GM19397 (cell line): Measurements from ENCODE around the gene RAPGEF4.

Experiments
- ATAC-seq: cut with Tn5 transposase; IDR thresholded peaks from one replicate; pipeline ENCODE4 v1.9.1; 2021; ENCODE audit warnings: mild to moderate bottlenecking, moderate library complexity; ENCODE audit not compliant: unreplicated experiment

RAPGEF4 gene

DNA sequence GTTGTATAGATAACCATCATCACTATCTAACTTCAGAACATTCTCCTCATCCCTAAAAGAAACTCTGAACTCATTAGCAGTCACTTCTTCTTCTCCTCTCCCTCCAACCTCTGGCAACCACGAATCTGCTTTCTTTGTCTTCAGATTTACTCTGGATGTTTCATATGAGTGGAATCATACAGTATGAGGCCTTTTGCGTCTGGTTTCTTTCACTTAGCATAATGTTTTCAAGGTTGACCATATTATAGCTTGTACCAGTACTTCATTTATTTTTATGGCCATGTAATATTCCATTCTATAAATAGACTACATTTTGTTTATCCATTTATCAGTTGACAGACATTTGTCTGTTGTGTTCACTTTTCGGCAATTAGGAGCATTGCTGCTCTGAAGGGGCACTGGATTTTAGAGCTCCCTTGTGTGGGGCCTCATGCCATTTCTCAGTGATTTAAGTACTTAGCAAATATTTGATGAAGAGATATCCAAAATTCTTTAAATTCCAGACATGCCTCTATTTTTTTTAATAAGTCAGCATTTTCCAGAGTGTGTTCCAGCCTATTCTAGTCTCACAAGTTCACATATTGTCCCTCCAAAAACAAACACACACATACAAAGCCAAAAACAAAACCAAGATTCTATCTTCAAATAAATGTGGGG, 317.5 kb downstream of the RAPGEF4 start:
- ATAC-seq = no peak

DNA sequence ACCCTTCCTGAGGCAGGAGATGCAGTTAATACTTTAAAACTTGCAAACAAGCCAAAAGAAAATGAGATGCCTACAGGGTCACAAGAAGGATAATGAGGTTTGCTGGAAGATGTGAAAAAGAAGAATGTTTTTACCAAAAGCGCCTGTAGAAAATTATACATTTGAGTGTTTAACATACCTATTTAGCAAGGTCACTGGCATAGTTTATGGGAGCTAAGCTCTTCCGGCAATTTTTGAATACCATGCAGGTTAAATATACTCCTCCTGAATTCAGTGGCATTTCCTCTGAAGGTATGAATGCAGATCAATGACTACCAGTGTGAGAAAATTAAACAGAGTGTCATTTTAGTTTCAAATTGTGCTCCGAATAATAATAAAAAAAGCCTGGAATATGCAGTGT, 318.8 kb downstream of the RAPGEF4 start:
- ATAC-seq = no peak

DNA sequence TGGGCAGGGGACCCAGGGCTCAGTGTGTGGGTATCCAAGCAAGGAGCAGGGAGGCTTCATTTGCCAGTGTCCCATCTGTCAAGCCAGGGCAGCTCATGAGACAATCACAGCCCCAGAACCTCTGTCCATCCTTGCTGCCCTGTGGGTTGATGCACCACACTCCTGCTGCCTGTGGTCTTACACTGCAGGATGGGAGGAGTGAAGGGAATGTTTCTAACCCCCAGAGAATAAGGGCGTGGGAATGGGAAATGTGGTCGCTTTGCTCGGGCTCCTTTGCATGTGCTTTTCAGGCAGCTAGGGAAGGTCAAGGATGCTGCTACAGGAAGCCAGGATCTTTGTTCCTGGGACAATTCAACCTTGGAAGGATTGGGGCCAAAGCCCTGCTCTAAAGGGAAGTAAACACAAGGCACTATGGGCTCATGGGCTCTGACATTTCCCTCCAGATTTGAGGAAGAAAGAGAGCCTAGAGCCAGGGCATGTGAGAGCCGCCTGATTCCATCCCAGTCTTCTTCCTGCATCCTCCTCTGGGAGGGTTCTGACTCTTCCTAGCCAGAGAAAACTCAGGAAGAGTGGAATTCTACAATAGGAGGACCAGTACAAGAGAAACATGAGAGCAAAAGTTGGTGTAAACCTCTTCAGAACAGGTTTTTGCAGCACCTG, 321.2 kb downstream of the RAPGEF4 start:
- ATAC-seq = no peak

DNA sequence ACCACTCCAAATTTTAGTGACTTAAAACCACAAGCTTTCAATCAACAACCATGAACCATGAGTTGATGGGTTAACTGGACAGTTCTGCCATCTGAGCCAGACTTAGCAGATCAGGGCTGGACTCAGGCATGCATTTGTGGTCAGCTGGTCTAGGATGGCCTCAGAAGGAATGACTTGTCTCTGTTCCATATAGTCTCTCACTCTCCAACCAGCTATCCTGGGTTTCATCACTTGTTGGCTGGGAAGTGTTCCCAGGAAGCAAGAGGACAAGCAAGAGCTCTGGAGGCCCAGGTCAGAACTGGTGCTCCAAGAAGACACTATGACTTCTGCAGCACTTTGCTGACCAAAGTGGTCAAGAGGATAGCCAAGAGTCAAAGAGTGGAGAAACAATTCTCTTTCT, 322.5 kb downstream of the RAPGEF4 start:
- ATAC-seq = no peak

DNA sequence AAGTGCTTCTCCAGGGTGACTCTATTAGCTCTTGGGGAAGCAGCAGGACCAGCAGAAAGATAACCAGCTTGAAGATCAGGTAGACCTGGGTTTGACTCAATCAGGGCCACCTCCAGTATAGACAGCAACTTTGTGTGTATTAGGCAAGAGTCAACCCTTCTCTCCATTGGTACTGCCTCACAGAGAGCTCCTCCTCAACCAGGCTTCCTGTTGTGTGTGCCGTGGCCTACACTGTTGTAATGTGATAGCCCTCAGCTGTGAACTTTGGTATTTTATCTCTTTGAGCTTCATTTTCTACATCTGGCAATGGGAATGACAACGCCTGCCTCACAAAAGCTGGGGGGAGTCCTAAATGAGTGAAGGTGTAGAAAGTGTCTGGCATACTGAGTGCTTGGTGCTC, 323.0 kb downstream of the RAPGEF4 start:
- no peak for ATAC-seq

DNA sequence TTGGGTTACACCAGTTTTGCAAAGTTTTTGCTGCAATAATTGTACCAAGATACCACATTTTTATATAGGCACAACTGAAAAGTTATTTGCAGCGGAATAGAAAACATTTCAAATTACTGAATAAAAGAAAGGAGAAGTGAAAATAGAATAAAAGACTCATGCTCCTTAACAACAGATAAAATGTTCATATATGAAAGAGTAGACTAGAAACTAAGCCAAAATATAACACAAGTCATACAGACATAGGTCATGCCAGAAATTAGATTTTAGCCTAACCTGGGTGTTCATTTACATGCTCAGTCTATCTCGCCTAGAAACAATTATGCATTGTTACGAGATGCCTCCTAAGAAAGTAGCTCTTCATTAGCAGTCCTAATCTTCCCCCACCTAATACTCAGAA, 323.6 kb downstream of the RAPGEF4 start:
- ATAC-seq = no peak

DNA sequence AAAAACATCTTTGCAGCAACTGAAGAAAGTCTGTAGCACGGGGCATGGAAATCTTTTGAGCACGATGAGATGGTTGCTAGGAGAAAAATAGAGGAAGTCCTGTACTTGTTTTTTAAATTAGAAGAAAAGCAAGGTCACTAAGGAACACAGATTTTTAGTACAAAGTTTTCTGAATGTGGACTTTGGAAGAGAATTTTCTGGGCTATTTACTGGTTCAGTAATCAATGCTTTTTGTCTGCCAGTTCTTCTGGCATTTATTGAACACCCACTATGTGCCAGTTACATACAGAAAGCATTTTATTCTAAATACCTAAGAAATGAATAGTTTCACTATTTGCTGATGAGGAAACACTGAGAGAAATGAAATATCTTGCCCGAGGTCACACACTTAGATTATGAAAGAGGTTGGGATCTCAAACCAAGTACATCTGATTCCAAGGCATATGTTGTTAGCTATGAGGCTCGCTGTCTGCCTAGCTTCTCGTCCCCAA, 324.4 kb downstream of the RAPGEF4 start:
- no peak for ATAC-seq

DNA sequence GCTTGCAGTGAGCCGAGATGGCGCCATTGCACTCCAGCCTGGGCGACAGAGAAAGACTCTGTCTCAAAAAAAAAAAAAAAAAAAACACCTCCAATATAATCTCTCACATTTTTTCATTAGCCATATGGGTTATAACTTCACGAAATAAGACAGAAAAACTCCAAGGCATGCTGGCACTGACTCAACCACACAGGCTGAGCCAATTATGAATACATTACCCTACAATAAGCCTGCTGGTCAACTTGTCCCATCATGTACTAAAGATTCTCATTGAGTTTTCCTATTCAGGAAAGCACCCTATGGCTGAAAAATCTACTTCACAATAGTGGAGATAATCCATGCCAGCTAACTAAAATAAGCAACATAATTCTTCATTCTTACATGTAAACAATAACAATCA, 327.2 kb downstream of the RAPGEF4 start:
- ATAC-seq = no peak

DNA sequence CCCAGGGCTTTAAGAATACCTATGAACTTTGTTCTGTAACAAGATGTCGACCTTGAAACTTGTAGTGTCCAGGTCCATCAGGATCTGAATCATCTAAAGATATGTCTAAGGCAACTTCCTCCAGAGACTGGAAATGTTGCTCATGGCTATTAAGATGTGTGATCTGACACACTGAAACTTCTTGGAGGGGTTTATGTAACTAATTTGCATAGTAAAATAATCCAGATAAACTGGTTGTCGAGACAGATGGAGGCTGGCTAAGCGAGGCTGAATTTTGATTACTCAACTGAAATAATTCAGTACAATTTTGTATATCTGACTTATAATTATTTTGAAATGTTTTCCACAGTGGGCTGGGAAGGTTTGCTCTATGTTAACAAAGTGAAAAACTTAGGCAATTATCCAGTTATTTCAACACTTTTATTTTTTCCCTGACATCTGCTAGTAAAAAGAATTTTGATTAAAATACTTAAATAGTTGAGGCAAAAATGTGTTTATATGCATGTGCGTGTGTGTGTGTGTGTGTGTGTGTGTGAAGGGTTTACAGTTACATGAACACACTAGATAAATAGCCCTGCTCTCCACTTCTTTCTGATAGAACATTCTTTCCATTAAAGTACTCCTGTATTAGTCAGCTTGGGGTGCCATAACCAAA, 328.6 kb downstream of the RAPGEF4 start:
- no peak for ATAC-seq

DNA sequence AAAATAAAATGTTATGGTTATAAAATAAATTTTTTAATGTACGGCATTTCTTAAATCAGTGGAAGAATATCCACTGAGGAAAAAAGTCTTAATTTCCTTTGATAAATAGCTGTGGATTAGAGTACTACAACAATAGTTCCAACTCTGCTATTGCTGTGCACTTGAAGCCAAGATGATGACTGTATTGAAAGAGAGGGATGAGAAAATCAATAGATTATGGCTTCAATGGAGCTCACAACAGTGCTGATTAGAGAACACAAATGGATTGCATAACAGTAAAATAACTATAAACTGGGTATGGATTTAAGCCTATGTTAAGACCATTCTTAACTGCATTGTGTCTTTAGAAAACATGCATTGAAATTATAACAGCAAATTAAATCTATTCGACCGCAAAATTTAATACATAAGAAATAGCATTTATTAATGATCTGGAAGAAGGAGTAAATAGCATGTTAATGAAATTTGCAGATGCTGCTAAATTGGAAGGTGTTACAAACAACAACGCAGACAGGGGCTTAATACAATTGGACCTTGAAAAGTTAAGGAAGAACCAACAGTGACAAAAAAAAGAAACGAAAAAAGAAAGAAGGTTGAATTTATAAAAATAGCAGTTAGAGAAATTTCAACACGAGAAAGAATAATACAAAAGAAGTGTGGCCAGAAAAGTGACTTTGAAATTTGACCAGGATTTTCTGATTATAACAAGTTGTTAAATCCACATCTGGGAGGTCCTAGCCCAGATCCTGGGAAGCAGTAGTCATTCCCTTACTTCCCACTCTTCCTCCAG, 331.4 kb downstream of the RAPGEF4 start:
- ATAC-seq = no peak

DNA sequence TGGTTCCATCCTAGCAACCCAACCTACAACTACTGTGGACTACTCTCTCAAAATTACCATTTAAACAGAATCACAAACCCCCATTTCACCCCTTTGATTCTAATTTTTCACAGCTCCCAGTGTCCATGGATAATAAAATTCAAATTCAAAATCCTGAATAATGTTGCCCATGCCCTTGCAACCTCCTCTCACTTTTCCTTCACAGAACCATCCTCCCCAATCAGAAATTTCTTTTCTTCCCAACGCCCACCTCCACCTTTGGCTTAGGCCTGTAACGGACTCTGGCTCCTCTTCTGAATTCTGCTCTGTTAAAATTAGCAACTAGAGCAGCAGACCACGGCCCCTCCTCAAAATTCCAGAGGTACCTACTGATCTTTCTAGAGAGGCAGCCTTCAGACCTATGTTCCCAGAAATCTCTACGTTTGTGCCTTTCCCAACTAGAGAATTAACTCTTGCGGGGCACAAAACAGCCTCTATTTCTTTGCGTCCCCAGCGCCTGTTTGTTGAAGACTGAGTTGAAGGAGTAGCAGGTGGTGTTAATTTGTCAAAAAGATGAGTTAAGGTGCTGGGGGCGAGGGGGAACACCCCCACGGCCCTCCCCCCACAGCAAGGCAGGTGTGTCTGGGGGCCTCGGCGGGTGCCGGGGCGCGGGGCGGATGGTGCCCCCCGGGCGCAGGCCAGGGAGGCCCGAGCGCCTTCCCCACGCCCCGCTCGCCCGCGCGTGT, 339.6 kb downstream of the RAPGEF4 start:
- ATAC-seq = no peak

DNA sequence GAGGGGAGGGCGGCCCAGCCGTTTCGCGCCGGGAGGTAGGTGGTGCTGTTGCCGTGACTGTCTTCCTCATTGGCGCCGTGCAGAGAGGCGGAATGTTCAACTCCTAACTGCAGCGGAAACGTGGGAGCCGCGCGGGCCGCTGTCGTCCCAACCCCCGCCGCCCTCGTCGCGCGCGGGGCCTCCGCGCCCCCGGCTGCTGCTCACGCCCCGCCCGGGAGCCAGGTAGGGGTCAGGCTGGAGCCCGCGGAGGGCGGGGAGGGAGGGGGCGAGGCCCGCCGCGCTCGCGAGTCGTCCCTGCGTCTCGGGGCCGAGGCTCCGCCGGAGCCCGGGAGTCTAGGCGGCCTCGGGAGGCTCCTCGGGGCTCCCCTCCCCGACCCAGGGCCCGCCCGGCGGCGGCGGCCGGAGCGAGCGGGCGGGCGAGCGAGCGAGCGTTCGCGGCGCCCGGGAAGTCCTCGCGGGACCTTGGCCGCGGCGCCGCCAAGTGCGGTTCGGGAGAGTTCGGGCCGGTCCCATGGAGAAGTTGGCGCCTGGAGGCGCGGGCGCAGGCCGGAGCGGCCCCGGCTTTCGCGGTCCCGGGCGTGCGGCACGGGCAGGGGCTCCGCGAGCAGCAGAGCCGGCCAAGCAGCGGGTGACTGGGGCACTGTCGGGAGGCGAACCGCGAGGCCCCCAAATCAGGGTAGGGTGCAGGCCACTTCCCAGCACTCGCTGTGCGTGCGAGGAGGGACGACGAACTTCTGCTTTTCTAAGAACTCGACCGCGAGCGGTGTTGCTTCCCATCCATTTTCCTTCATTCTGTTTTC, 340.3 kb downstream of the RAPGEF4 start, which contains the start of gene MAP3K20:
TSS of gene MAP3K20 (plus strand) at position 66 of the 800 bp plus-strand sequence. CDS start 15,186 bp downstream, outside the sequence.
- peak; percentile 67 for ATAC-seq

DNA sequence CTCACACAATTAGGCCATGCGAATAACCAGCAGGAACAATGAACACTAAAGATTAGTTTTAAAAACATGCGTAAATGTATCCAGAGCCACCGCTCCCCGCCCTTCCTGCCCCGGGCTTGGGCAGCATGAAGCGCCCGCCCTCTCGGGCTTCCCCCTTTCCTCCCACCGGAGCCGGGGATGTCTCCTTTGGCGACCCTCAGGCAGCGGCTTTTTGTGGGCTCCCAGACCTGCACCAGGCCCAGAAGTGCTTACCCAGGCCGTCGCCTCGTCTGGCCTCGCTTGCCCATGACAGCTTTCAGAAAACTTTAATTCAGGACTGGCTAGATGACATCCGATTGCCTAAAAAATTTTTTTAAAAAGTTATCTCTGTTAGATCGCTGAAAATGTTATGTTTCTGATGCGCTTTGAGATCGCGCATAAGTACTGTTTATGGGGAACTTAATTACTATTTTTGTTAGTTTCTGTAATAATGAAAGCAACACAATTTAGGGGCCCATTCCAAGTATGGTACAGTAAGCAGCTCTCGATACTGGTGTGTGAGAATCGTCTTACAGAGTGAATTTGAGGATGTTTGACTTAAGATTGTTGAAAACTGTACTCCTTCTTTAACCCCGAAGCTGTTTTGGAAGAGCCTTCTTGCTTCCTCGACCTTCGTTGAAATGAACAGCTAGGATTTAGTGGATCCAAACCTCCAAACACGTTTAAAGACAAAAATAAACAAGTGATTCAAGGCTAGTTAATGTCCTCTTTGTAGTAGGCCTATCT, 341.1 kb downstream of the RAPGEF4 start:
- ATAC-seq = peak; percentile 33

DNA sequence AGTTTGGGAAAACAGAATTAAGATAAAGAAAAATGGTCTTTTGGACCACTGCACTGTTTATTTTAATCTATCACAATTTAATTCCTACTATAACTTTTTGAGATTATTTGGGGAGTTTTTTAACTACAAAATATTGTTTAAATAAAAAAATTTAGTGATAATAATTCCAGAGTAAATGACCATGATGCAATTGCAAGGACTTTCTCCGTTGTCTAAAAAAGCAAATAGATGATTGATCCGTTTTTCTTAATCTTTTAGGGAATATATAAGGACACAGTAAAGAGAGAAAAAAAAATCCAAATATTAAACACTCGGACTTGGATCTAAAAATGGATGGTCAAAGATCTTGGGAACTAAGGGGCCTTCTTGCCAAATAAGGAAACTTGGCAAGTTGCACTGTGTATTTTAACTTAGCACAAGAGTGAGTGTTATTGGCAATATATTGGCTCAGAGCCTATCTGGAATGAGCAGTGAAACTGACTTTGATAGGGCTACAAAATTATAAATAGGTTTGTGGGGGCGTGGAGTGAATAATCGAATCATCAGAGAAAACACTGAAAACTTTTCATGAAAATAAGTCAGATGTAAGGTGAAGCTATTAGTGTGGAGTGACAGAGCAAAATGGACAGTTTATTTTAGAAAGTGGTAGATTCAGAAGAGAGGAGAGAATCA, 342.0 kb downstream of the RAPGEF4 start:
- no peak for ATAC-seq

DNA sequence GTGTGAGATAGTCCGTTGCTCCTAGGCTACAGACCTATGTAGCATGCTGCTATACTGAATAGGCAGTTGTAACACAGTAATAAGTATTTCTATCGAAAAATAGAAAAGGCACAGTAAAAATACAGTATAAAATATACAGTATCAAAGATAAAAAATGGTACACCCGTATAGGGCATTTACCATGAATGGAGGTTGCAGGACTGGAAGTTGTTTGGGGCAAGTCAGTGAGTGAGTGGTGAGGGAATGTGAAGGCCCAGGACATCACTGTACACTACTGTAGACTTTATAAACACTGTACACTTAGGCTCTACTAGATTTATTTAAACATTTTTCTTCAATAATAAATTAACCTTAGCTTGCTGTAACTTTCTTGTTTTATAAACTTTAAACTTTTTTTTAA, 343.5 kb downstream of the RAPGEF4 start:
- ATAC-seq = no peak

DNA sequence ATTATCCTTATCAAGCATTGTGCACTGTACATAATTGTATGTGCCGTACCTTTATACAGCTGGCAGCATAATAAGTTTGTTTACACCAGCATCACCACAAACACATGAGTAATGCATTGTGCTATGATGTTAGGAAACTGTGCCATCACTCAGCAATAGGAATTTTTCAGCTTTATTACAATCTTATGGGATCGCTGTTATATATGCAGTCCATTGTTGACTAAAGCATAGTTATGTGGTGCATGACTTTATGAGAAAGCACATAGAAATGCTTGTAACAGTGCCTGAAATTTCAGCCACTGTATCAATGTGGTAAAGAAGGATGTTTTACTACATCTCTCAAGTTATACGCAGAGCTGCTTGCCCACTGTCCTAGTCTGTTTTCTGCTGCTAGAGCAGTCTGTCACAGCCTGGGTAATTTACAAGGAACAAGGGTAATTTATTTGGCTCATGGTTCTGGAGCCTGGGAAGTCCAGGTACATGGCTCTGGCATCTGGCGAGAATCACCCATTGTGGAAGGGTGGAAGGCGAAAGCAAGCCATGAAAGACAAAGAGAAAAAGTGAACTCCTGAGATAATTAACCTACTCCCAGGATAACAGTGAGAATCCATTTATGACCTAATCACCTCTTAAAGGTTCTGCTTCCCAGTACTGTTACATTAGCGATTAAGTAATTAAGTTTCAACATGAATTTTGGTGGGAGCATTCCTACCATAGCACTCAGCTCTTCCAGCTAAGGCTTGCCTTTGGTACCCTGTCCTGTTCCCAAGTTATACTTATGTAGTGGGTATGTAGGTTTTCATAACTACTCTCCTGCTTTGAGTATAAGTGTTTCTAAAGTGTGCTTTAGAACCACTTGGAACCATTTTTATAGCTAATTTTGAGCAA, 344.6 kb downstream of the RAPGEF4 start:
- ATAC-seq = no peak

DNA sequence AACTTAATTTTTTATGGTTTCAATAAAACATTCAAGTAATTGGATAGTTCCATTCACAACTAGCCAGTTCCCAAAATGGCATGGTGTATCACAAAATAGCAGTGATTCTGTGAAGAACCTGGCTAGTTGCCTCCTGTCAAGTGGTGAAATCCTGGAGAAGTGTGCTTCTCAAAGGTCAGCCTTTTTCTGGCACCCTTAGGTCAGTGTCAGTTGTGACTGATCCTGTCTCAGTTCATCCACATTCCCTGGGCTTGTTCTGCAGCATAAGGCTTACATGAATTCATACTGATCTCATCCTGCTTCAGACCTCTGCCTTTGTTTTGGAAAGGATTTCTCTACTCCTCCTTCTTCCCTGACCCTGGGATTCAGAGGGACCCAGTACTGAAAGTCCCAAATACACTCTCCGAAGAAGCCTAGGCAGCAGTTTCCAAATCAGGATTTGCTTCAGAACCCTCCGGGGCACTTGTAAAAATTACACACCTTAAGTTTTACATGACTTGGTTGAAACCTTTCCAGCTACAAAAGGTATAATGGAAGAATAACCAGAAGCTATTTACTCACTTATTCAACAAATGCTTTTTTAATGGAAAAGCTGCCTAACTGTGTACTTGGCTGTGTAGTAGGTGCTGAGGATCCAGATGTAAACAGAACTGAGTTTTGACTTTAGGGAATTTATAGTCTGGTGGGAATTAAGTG, 351.0 kb downstream of the RAPGEF4 start:
- ATAC-seq = no peak
